Erythroblast (primary cell): ENCODE measurements around the gene NR2F1-AS1.

Source experiments
- GATA1 ChIP-seq: IDR thresholded peaks from 2 replicates; pipeline ENCODE4 v1.6.1; 2011; ENCODE audit warnings: low read depth, mild to moderate bottlenecking, control low read depth, low read length, moderate library complexity
- POLR2A ChIP-seq: IDR thresholded peaks from 2 replicates; pipeline ENCODE4 v1.6.1; 2011; ENCODE audit warnings: mild to moderate bottlenecking, low read length

- no peak for TF ChIP-seq POLR2A
- TF ChIP-seq GATA1, result no peak
Observed at GRCh38 chr5:93415819-93416218, 165.2 kb downstream of the NR2F1-AS1 start.
